Measurements from ENCODE around the gene TSPYL4. TPM values are rescaled to one million over a fixed set of nuclear protein-coding genes. Genes with fewer than 3 reads are reported as not detected.

TSPYL4 gene
- total RNA-seq, 1 donor: 16.4 TPM

- TF ChIP-seq CTCF (IDR thresholded peaks at IDR 0.05; ENCODE audit: insufficient read depth, low read depth, low read length): no peak
- H3K4me3 ChIP-seq (ENCODE audit: low read depth, low read length): no peak overlapping the region
- DNase-seq (ENCODE audit: low read depth): no peak
Observed at GRCh38 chr6:116218866-116219265, 35.0 kb downstream of the TSPYL4 start.

GRCh38 chr6:116218172-116218633 lies 35.7 kb downstream of the TSPYL4 start:
- TF ChIP-seq CTCF (IDR thresholded peaks at IDR 0.05; ENCODE audit: insufficient read depth, low read depth, low read length): no peak

GRCh38 chr6:116217069-116217468 lies 36.8 kb downstream of the TSPYL4 start:
- TF ChIP-seq CTCF (IDR thresholded peaks at IDR 0.05; ENCODE audit: insufficient read depth, low read depth, low read length): peak; percentile 60
- peak; percentile 52 for DNase-seq (ENCODE audit: low read depth)
- no peak overlapping the region for H3K4me3 ChIP-seq (ENCODE audit: low read depth, low read length)

More at GRCh38 chr6:116218172-116218633, 35.7 kb downstream of the TSPYL4 start:
- H3K4me3 ChIP-seq (ENCODE audit: low read depth, low read length): no peak overlapping the region
- DNase-seq (ENCODE audit: low read depth): peak; percentile 31

- no peak for DNase-seq (ENCODE audit: low read depth)
- no peak for TF ChIP-seq CTCF (IDR thresholded peaks at IDR 0.05; ENCODE audit: insufficient read depth, low read depth, low read length)
- no peak overlapping the region for H3K4me3 ChIP-seq (ENCODE audit: low read depth, low read length)
Observed at GRCh38 chr6:116215414-116215813, 38.5 kb downstream of the TSPYL4 start.

- TF ChIP-seq CTCF (IDR thresholded peaks at IDR 0.05; ENCODE audit: insufficient read depth, low read depth, low read length): no peak
- no peak for DNase-seq (ENCODE audit: low read depth)
- no peak overlapping the region for H3K4me3 ChIP-seq (ENCODE audit: low read depth, low read length)
Observed at GRCh38 chr6:116214681-116215080, 39.2 kb downstream of the TSPYL4 start.

- DNase-seq (ENCODE audit: low read depth): no peak
- no peak overlapping the region for H3K4me3 ChIP-seq (ENCODE audit: low read depth, low read length)
- no peak for TF ChIP-seq CTCF (IDR thresholded peaks at IDR 0.05; ENCODE audit: insufficient read depth, low read depth, low read length)
Observed at GRCh38 chr6:116210750-116211425, 43.0 kb downstream of the TSPYL4 start.

GRCh38 chr6:116210316-116210715 lies 43.6 kb downstream of the TSPYL4 start:
- no peak overlapping the region for H3K4me3 ChIP-seq (ENCODE audit: low read depth, low read length)
- DNase-seq (ENCODE audit: low read depth): no peak
- TF ChIP-seq CTCF (IDR thresholded peaks at IDR 0.05; ENCODE audit: insufficient read depth, low read depth, low read length): no peak
